ENCODE measurements around the gene FADS2. TPM values are rescaled to one million over a fixed set of nuclear protein-coding genes. Genes with fewer than 3 reads are reported as not detected.

The FADS2 gene
- total RNA-seq, 1 donor from 2014 or later, result 402 TPM

DNA sequence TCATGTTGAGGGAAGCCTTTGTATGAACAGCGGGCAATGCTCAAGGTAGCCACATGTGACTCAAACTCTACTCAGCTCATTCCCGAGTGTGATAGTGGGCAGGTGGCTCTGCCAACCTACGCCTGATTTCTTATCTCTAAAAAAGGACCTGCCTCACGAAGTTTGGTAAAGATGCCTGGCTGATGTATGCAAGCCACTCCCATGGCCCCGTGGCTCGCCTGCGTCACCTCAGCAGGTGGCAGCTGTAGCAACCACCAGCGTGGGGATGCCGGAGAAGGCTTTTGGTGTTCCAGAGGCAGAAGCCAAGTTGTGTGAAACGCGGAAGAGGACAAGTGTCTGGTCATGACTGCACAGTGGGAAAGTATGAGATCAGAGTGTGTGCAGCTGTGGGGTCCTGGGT lies 5.4 kb downstream of the FADS2 start:
- DNase-seq (ENCODE audit: low spot score, unreplicated experiment), result no peak
- peaks cover 37% of the 10 kb centered on the region for H3K4me1 Mint-ChIP-seq (ENCODE audit: low read depth)
- H3K36me3 Mint-ChIP-seq (ENCODE audit: insufficient read depth), result peaks cover 11% of the 10 kb centered on the region
- no peak overlapping the region for H3K4me3 Mint-ChIP-seq (ENCODE audit: low read depth)
- TF ChIP-seq, protein P1, sequence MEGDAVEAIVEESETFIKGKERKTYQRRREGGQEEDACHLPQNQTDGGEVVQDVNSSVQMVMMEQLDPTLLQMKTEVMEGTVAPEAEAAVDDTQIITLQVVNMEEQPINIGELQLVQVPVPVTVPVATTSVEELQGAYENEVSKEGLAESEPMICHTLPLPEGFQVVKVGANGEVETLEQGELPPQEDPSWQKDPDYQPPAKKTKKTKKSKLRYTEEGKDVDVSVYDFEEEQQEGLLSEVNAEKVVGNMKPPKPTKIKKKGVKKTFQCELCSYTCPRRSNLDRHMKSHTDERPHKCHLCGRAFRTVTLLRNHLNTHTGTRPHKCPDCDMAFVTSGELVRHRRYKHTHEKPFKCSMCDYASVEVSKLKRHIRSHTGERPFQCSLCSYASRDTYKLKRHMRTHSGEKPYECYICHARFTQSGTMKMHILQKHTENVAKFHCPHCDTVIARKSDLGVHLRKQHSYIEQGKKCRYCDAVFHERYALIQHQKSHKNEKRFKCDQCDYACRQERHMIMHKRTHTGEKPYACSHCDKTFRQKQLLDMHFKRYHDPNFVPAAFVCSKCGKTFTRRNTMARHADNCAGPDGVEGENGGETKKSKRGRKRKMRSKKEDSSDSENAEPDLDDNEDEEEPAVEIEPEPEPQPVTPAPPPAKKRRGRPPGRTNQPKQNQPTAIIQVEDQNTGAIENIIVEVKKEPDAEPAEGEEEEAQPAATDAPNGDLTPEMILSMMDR (IDR thresholded peaks at IDR 0.05; ENCODE audit: unreplicated experiment), result no peak
- H3K27me3 Mint-ChIP-seq, result no peaks in the 10 kb centered on the region
- peak overlapping the region; percentile 17 for H3K27ac Mint-ChIP-seq
- H3K9me3 Mint-ChIP-seq (ENCODE audit: low read depth), result no peaks in the 10 kb centered on the region

DNA sequence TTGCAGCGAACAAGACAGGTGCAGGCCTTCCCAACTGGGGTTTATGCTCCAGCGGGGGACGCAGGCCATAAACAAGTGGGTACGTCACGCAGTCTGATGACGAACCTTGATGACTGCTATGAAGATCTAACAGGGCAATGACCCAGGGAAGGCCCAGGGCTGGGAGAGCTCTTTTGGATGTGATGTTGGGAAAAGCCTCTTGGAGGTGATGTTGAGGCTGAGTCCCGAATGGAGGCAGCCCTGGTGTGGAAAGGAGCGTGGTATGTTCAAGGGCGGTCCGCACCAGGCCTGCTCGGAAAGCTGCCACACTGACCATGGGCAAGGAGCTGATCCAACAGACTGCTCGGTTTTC lies 5.8 kb downstream of the FADS2 start:
- Mint-ChIP-seq H3K27ac (peak overlapping the region; percentile 80), H3K4me1 (ENCODE audit: low read depth) (peaks cover 37% of the 10 kb centered on the region), H3K36me3 (ENCODE audit: insufficient read depth) (peaks cover 15% of the 10 kb centered on the region), H3K9me3 (ENCODE audit: low read depth) (no peaks in the 10 kb centered on the region), H3K4me3 (ENCODE audit: low read depth) (no peak overlapping the region), H3K27me3 (no peaks in the 10 kb centered on the region)
- DNase-seq (ENCODE audit: low spot score, unreplicated experiment), result no peak
- TF ChIP-seq, protein P1 (IDR thresholded peaks at IDR 0.05; ENCODE audit: unreplicated experiment), result no peak

- Mint-ChIP-seq H3K4me3 (ENCODE audit: low read depth) (no peak overlapping the region), H3K27ac (peak overlapping the region; percentile 80), H3K27me3 (no peaks in the 10 kb centered on the region), H3K36me3 (ENCODE audit: insufficient read depth) (peaks cover 18% of the 10 kb centered on the region), H3K4me1 (ENCODE audit: low read depth) (peaks cover 35% of the 10 kb centered on the region), H3K9me3 (ENCODE audit: low read depth) (no peaks in the 10 kb centered on the region)
- TF ChIP-seq, protein P1 (IDR thresholded peaks at IDR 0.05; ENCODE audit: unreplicated experiment), result no peak
- no peak for DNase-seq (ENCODE audit: low spot score, unreplicated experiment)
Measured at GRCh38 chr11:61834278-61835048, 6.4 kb downstream of the FADS2 start.

DNA sequence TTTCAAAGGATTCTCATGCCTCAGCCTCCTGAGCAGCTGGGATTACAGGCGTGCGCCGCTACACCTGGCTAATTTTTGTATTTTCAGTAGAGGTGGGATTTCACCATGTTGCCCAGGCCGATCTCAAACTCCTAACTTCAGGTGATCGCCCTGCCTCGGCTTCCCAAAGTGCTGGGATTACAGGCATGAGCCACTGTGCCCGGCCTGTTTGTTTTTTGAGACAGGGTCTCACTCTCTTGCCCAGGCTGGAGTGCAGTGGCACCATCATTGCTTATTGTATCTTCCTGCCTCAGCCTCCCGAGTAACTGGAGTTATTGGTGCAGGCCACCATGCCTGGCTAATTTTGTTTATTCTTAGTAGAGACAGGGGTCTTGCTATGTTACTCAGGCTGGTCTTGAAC lies 8.1 kb downstream of the FADS2 start:
- peaks cover 23% of the 10 kb centered on the region for H3K4me1 Mint-ChIP-seq (ENCODE audit: low read depth)

GRCh38 chr11:61837411-61838005 lies 9.4 kb downstream of the FADS2 start:
- H3K27ac Mint-ChIP-seq, result no peak overlapping the region
- no peak for DNase-seq (ENCODE audit: low spot score, unreplicated experiment)
- no peak overlapping the region for H3K4me3 Mint-ChIP-seq (ENCODE audit: low read depth)
- TF ChIP-seq, protein P1 (IDR thresholded peaks at IDR 0.05; ENCODE audit: unreplicated experiment), result no peak
- H3K9me3 Mint-ChIP-seq (ENCODE audit: low read depth), result no peaks in the 10 kb centered on the region
- peaks cover 36% of the 10 kb centered on the region for H3K36me3 Mint-ChIP-seq (ENCODE audit: insufficient read depth)
- no peaks in the 10 kb centered on the region for H3K27me3 Mint-ChIP-seq
- peaks cover 15% of the 10 kb centered on the region for H3K4me1 Mint-ChIP-seq (ENCODE audit: low read depth)

More for the DNA sequence above, 8.1 kb downstream of the FADS2 start:
- H3K27me3 Mint-ChIP-seq, result no peaks in the 10 kb centered on the region
- no peak for DNase-seq (ENCODE audit: low spot score, unreplicated experiment)
- peak overlapping the region; percentile 24 for H3K27ac Mint-ChIP-seq
- peaks cover 31% of the 10 kb centered on the region for H3K36me3 Mint-ChIP-seq (ENCODE audit: insufficient read depth)
- no peaks in the 10 kb centered on the region for H3K9me3 Mint-ChIP-seq (ENCODE audit: low read depth)
- TF ChIP-seq, protein P1 (IDR thresholded peaks at IDR 0.05; ENCODE audit: unreplicated experiment), result no peak
- H3K4me3 Mint-ChIP-seq (ENCODE audit: low read depth), result no peak overlapping the region

All from progenitor cell of endocrine pancreas (in vitro differentiated cells).